Naive B cell (primary cell): ENCODE data around the gene KAZN. TPM values are rescaled to one million over a fixed set of nuclear protein-coding genes. Genes with fewer than 3 reads are reported as not detected.

Experiments used
- ATAC-seq, 2 donors: fragments of 150-1000 bp; cut with Tn5 transposase; 2 replicates each; pipeline ENCODE4 v1.10.0; 2021; ENCODE audit warnings: low read depth in 2 of 2, mild to moderate bottlenecking in 2 of 2, moderate library complexity in 2 of 2
- DNase-seq: peaks from one replicate; pipeline ENCODE4 v3.0.0; 2022
- H3K27ac Mint-ChIP-seq, 6 donors: one replicate each; pipeline ENCODE4 v1.8.0; 2020 to 2022; ENCODE audit warnings: mild to moderate bottlenecking in 6 of 6, mixed read lengths in 6 of 6, moderate library complexity in 5 of 6, inconsistent platforms in 2 of 6
- H3K27me3 Mint-ChIP-seq, 3 donors: one replicate each; pipeline ENCODE4 v1.8.0; 2021 to 2022; ENCODE audit warnings: mixed read lengths in 3 of 3, mild to moderate bottlenecking in 1 of 3
- H3K36me3 Mint-ChIP-seq, 2 donors: one replicate each; pipeline ENCODE4 v1.8.0; 2020 to 2022; ENCODE audit warnings: mixed read lengths in 2 of 2, inconsistent platforms in 1 of 2, mild to moderate bottlenecking in 1 of 2
- H3K4me1 Mint-ChIP-seq, 3 donors: one replicate each; pipeline ENCODE4 v1.8.0; 2020 to 2022; ENCODE audit warnings: mixed read lengths in 3 of 3, inconsistent platforms in 1 of 3, mild to moderate bottlenecking in 1 of 3, moderate library complexity in 1 of 3
- H3K4me3 Mint-ChIP-seq, 8 donors: one replicate each; pipeline ENCODE4 v1.8.0; 2020 to 2022; ENCODE audit warnings: mild to moderate bottlenecking in 8 of 8, mixed read lengths in 8 of 8, moderate library complexity in 8 of 8, inconsistent platforms in 2 of 8
- H3K9me3 Mint-ChIP-seq, 7 donors: one replicate each; pipeline ENCODE4 v1.8.0; 2020 to 2022; ENCODE audit warnings: mixed read lengths in 7 of 7, mild to moderate bottlenecking in 5 of 7, inconsistent platforms in 2 of 7, moderate library complexity in 1 of 7
- polyA plus RNA-seq, 6 donors: library from polyadenylated mRNA; unstranded; fragments of 300-500 nt; fragmentation: Illumina TruSeq; gene quantifications; one replicate each; pipeline ENCODE4 v1.2.3, GENCODE V29; 2021; ENCODE audit warnings: low read depth in 6 of 6

The KAZN gene
- polyA plus RNA-seq, 6 donors from 2014 or later, result 0.16 TPM; not detected in 5

- Mint-ChIP-seq H3K9me3 (peaks cover 0 to 2% (median 0%) of the 10 kb centered on the region in 7 donors), H3K4me3 (no peak overlapping the region), H3K27me3 (peaks cover 0 to 11% (median 8%) of the 10 kb centered on the region in 3 donors), H3K4me1 (no peaks in the 10 kb centered on the region), H3K36me3 (no peaks in the 10 kb centered on the region), H3K27ac (no peak overlapping the region)
- DNase-seq (no peak), ATAC-seq (no peak)
Observed at GRCh38 chr1:14945132-14946010, 346.9 kb downstream of the KAZN start.

- H3K9me3 Mint-ChIP-seq, result peaks cover 0 to 2% (median 0%) of the 10 kb centered on the region in 7 donors
Observed at GRCh38 chr1:14946011-14946359, 347.5 kb downstream of the KAZN start.

GRCh38 chr1:14946684-14947238, 348.3 kb downstream of the KAZN start:
- H3K36me3 Mint-ChIP-seq, result no peaks in the 10 kb centered on the region
- DNase-seq (no peak), ATAC-seq (no peak)
- H3K27ac Mint-ChIP-seq, result no peak overlapping the region
- H3K9me3 Mint-ChIP-seq, result peaks cover 0 to 2% (median 0%) of the 10 kb centered on the region in 7 donors
- H3K4me3 Mint-ChIP-seq, result no peak overlapping the region
- H3K27me3 Mint-ChIP-seq, result peaks cover 0 to 11% (median 0%) of the 10 kb centered on the region in 3 donors
- no peaks in the 10 kb centered on the region for H3K4me1 Mint-ChIP-seq

More at GRCh38 chr1:14946011-14946359, 347.5 kb downstream of the KAZN start:
- Mint-ChIP-seq H3K27ac (no peak overlapping the region), H3K27me3 (peaks cover 0 to 11% (median 2%) of the 10 kb centered on the region in 3 donors), H3K4me3 (no peak overlapping the region), H3K36me3 (no peaks in the 10 kb centered on the region), H3K4me1 (no peaks in the 10 kb centered on the region)
- DNase-seq, result no peak
- ATAC-seq, result no peak

GRCh38 chr1:14947421-14947820, 348.9 kb downstream of the KAZN start:
- Mint-ChIP-seq H3K9me3 (peaks cover 0 to 4% (median 0%) of the 10 kb centered on the region in 7 donors), H3K27me3 (peaks cover 0 to 11% (median 0%) of the 10 kb centered on the region in 3 donors), H3K4me3 (no peak overlapping the region), H3K27ac (peak overlapping the region in 1 of 6 donors; percentile 33), H3K36me3 (no peaks in the 10 kb centered on the region), H3K4me1 (no peaks in the 10 kb centered on the region)
- ATAC-seq, result no peak
- DNase-seq, result no peak

GRCh38 chr1:14948112-14948652, 349.7 kb downstream of the KAZN start:
- no peaks in the 10 kb centered on the region for H3K4me1 Mint-ChIP-seq
- H3K27ac Mint-ChIP-seq, result no peak overlapping the region
- peaks cover 0 to 5% (median 0%) of the 10 kb centered on the region in 3 donors for H3K27me3 Mint-ChIP-seq

GRCh38 chr1:14949270-14949835, 350.9 kb downstream of the KAZN start:
- no peaks in the 10 kb centered on the region for H3K4me1 Mint-ChIP-seq
- no peak overlapping the region for H3K27ac Mint-ChIP-seq
- peaks cover 0 to 2% (median 0%) of the 10 kb centered on the region in 7 donors for H3K9me3 Mint-ChIP-seq
- no peaks in the 10 kb centered on the region for H3K36me3 Mint-ChIP-seq
- DNase-seq (no peak), ATAC-seq (no peak)
- H3K4me3 Mint-ChIP-seq, result no peak overlapping the region
- peaks cover 0 to 5% (median 0%) of the 10 kb centered on the region in 3 donors for H3K27me3 Mint-ChIP-seq

More at GRCh38 chr1:14948112-14948652, 349.7 kb downstream of the KAZN start:
- H3K9me3 Mint-ChIP-seq, result peaks cover 0 to 2% (median 0%) of the 10 kb centered on the region in 7 donors
- ATAC-seq (no peak), DNase-seq (no peak)
- H3K4me3 Mint-ChIP-seq, result no peak overlapping the region
- no peaks in the 10 kb centered on the region for H3K36me3 Mint-ChIP-seq

DNA sequence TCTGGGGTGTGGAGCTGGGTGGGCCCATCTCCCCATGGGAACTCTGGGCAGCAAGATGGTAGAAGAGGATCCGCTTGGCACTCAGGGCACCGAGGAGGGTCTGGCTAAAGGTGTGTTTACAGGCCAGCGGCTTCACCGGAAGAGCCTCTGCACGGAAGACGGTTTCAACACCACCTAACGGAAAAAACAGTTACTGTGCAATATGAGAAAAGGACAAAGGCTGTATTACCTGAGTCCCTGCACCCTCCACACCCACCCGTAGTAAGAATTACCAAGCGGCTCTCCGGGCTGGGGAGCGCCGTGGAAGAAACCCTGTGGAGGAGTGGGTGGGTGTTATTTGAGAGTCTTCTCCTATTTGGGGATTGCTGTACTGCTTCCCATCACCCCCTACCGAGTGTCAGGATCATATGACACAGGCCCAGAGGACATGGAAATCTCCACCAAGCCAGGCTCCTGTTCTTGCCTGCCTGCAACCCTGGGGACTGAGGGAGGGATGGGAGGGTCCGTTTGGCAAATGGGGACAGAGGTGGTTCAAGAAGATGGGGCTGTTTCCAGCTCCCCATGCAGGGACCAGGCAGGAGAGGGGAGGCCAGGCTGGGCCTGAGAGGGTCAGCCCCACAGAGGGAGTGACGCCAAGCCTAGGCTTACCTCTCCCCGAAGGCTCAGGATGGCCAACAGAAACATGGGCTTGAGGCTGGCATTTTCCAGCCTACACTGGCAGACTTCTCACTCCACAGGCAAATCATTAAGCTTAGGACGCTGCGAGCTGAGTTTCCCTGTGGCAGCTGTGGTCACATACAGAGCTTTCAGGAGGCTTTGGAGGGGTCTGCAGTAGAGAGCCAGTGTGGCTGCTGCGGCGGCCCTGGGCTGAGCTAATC, 351.6 kb downstream of the KAZN start:
- Mint-ChIP-seq H3K27me3 (peaks cover 0 to 5% (median 0%) of the 10 kb centered on the region in 3 donors), H3K4me1 (no peaks in the 10 kb centered on the region), H3K36me3 (no peaks in the 10 kb centered on the region), H3K9me3 (peaks cover 0 to 4% (median 0%) of the 10 kb centered on the region in 7 donors), H3K4me3 (no peak overlapping the region), H3K27ac (no peak overlapping the region)
- DNase-seq (no peak), ATAC-seq (no peak)

DNA sequence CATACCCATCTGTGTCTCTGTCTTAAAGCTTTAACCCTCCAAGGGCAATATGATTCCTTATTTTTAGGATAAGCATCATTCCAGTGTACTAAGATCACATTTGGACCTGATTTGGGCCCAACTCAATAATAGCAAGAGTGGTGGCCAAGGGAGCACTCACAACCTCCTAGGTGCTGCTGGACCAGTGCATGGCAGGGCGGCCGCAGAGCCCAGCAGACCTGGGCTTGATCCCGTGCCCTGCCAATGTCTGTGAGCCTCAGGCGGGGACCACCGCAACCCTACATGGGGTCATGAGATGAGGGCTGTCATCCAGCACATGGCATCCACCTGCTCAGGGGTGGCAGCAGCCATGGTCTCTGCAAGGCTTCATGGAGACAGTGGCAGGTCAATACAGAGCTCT, 353.3 kb downstream of the KAZN start:
- H3K36me3 Mint-ChIP-seq, result no peaks in the 10 kb centered on the region
- no peak overlapping the region for H3K4me3 Mint-ChIP-seq
- ATAC-seq (no peak), DNase-seq (no peak)
- peaks cover 0 to 4% (median 0%) of the 10 kb centered on the region in 7 donors for H3K9me3 Mint-ChIP-seq
- peaks cover 0 to 5% (median 0%) of the 10 kb centered on the region in 3 donors for H3K27me3 Mint-ChIP-seq
- no peaks in the 10 kb centered on the region for H3K4me1 Mint-ChIP-seq
- no peak overlapping the region for H3K27ac Mint-ChIP-seq

DNA sequence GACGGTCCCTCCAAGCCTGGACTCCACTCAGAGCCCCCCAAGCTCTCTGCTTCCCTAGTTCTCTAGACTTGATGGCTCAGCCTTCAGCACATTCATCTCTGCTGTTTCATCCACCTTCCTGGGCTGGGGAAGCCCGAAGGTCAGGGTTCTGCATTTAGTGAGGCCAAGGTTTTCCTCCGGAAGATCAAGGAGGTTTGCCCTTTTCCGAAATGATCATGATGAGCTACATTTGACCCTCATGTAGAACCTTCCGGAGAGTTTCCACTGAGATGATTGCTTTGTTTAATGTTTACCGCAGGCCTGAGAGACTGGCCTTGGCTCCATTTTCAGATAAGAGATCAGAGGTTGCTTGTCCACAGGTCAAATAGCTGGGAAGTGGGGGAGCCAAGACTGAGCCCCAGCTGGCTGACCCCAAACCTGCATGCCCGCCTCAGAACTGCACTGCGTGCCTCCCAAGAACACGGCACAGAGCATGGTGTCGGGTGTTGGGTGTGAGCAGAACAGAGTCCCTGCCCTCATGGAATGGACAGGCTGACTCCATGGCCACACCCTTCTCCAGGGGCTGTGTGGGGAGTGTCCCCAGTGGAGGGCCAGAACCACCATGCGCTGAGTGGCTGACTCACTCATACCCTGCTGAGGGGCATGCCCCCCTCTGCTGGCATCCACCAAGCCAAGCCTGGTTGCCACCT, 354.3 kb downstream of the KAZN start:
- no peak for DNase-seq
- no peak overlapping the region for H3K4me3 Mint-ChIP-seq
- H3K9me3 Mint-ChIP-seq, result peaks cover 0 to 4% (median 0%) of the 10 kb centered on the region in 7 donors
- H3K27me3 Mint-ChIP-seq, result no peaks in the 10 kb centered on the region
- H3K27ac Mint-ChIP-seq, result no peak overlapping the region
- H3K36me3 Mint-ChIP-seq, result no peaks in the 10 kb centered on the region
- ATAC-seq, result no peak
- no peaks in the 10 kb centered on the region for H3K4me1 Mint-ChIP-seq

- no peaks in the 10 kb centered on the region for H3K4me1 Mint-ChIP-seq
- no peak for DNase-seq
- H3K4me3 Mint-ChIP-seq, result no peak overlapping the region
- ATAC-seq, result no peak
- H3K9me3 Mint-ChIP-seq, result peaks cover 0 to 4% (median 0%) of the 10 kb centered on the region in 7 donors
- no peaks in the 10 kb centered on the region for H3K27me3 Mint-ChIP-seq
- H3K36me3 Mint-ChIP-seq, result no peaks in the 10 kb centered on the region
- no peak overlapping the region for H3K27ac Mint-ChIP-seq
Observed at GRCh38 chr1:14954210-14954609, 355.7 kb downstream of the KAZN start.

DNA sequence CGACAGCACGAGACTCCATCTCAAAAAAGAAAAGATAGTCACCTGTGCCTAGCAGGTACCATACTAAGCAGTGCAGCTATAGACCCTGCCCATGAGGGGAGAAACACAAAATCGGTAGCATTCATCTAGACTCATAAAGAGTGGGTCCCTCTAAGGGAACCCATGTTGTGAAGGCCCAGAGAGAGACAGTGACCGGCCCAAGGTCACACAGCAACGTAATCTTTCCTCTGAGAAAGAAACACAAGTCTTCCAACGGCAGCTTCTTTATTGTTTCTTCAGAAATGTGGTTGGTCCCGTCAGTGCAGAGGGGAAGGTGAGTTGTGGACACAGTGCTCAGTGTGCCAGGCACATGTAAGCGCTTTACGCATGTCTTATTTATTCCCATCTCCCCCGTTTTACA, 356.4 kb downstream of the KAZN start:
- ATAC-seq, result no peak
- no peaks in the 10 kb centered on the region for H3K4me1 Mint-ChIP-seq
- peaks cover 0 to 4% (median 0%) of the 10 kb centered on the region in 7 donors for H3K9me3 Mint-ChIP-seq

GRCh38 chr1:14955402-14955801, 356.9 kb downstream of the KAZN start:
- ATAC-seq (no peak), DNase-seq (no peak)
- no peaks in the 10 kb centered on the region for H3K27me3 Mint-ChIP-seq
- H3K4me3 Mint-ChIP-seq, result no peak overlapping the region
- peaks cover 0 to 4% (median 0%) of the 10 kb centered on the region in 7 donors for H3K9me3 Mint-ChIP-seq
- no peaks in the 10 kb centered on the region for H3K36me3 Mint-ChIP-seq
- no peaks in the 10 kb centered on the region for H3K4me1 Mint-ChIP-seq
- H3K27ac Mint-ChIP-seq, result peak overlapping the region in 1 of 6 donors; percentile 38

More for the DNA sequence above, 356.4 kb downstream of the KAZN start:
- H3K4me3 Mint-ChIP-seq, result no peak overlapping the region
- H3K36me3 Mint-ChIP-seq, result no peaks in the 10 kb centered on the region
- no peak for DNase-seq
- H3K27ac Mint-ChIP-seq, result peak overlapping the region in 1 of 6 donors; percentile 38
- H3K27me3 Mint-ChIP-seq, result no peaks in the 10 kb centered on the region
